GM12872 (cell line): ENCODE measurements around the gene COPS3.

Experiments
- TF ChIP-seq, protein P1 (sequence below): IDR thresholded peaks from 3 replicates; pipeline ENCODE4 v1.5.1; 2011; ENCODE audit warnings: low read depth, mild to moderate bottlenecking, low read length, moderate library complexity; ENCODE audit not compliant: insufficient read depth

Gene COPS3

DNA sequence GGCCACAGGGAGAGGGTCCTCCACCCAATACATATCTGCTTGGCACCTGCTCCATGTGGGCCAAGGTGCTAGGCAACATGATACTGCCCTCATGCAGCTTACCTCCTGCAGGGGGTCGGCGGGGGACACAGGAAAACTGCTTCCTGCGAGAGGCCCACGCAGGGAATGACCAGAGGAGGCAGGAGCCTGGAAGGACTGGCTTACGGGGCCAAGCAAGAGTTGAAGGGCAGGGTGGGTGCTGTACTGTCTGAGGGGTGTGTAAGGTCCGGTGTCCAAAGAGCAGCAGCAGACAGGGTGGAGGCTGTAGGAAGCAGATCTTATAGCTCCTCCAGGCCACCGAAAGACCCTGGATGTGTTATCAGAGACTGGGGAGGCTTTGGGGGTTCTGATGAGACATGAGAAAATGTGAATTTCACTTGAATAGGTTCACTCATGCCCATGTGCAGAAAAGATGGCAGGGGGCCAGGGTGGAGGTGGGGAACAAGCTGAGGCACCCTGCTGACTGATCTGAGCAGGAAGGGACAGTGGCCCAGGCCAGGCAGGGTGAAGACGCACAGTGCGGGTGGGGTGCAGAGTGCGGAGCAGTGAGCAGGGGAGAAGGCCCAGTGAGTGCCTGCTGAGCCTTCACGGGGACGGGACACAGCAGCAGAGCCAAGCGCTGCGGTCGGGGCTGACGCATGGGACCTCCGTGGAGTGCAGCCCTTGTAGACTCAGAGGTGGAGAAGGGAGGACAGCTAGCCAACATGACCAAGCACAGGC is 52.3 kb downstream of the COPS3 start:
- TF ChIP-seq, protein P1, sequence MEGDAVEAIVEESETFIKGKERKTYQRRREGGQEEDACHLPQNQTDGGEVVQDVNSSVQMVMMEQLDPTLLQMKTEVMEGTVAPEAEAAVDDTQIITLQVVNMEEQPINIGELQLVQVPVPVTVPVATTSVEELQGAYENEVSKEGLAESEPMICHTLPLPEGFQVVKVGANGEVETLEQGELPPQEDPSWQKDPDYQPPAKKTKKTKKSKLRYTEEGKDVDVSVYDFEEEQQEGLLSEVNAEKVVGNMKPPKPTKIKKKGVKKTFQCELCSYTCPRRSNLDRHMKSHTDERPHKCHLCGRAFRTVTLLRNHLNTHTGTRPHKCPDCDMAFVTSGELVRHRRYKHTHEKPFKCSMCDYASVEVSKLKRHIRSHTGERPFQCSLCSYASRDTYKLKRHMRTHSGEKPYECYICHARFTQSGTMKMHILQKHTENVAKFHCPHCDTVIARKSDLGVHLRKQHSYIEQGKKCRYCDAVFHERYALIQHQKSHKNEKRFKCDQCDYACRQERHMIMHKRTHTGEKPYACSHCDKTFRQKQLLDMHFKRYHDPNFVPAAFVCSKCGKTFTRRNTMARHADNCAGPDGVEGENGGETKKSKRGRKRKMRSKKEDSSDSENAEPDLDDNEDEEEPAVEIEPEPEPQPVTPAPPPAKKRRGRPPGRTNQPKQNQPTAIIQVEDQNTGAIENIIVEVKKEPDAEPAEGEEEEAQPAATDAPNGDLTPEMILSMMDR, result no peak

DNA sequence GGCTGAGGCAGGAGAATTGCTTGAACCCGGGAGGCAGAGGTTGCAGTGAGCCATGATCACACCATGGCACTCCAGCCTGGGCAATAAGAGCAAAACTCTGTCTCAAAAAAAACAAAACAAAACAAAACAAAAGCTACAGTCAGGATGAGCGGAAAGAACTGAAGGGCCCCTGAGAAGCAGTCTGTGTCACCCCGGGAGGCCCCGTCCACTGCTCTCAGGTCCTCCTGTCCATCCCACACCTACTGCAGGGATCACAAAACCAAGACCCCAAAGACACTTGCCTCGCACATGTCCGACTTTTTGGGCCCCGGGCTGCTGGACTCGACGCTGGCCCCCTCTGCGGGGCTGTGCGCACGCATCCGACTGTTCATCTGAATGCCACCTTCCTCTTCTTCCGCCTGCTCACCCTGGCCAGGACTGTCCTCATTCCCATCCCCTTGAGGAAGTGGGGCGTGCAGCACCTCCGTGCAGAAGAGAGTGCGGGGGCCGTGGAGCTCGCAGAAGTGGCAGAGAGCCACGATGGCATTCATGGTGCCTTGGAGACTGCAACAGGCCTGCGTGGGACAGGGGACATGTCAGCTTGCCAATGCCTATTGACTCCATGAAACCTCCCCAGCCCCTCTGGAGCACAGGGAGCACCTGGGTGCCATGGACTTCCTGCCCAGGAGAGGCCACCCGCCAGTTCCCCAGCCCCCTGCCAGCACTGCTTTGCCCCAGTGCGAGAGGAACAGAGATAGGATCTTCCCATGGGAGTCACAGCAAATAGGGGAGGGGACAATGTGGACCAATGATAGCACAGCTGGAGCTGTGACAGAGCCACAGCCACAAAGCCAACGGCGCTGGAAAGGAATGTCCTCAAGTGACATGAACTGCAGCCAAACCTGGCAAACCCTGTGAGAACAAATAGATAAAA is 53.2 kb downstream of the COPS3 start:
- TF ChIP-seq, protein P1, result no peak

DNA sequence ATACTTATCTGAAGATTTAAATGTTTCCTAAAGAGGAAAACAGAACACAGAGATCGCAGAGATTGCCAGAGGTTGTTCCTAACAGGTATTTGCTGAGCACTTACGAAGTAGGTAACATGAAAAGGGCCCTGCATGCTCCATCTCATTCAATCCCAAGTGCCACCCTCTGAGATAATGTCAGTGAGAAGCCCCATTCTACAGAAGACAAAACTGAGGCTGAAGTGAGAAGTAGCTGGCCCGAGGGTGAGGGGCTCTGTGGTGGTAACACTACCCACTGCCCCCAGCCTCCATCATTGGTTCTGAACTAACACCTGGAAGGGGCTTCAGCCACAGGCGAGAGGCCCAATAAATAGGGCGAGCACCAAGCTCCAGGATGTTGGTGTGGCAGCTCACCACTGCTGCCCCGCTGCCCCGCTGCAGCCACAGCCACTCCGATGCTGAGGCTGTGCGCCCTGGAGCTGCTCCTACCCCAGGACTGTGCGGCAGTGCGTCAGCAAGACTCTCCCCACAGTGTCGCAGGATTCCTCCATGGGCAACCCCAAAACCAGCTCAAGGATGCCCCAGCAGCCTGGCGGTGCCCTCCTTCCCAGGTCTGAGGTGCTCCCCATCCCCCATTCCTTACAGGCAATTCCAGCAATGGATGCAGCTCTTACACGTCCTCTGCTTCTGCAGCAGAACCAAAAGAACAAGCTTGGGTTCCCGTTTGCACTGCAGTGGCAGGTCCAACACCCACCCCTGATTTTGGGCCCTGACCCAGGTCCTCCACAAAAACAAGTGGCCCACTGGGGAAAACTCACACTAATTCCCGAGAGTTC is 54.4 kb downstream of the COPS3 start:
- TF ChIP-seq, protein P1, result no peak

DNA sequence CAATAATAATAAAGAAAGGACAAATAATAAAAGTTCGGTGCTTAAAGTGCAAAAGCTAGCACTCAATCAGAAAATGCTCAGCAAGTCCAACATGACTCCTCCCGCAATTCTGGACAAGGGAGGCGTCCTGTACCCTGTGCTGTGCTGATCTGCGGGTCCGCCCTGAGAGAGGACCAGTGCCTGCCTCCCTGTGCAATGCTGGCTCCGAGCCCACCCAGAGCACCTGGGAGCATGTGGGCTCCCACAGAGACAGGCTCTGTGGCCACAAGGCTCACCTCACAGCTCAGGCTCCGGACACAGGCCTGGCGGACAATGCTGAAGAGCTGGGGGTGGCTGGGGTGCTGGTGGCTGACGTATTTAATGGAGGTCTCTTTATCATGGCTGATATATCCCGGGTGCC is 55.1 kb downstream of the COPS3 start:
- TF ChIP-seq, protein P1, result no peak

DNA sequence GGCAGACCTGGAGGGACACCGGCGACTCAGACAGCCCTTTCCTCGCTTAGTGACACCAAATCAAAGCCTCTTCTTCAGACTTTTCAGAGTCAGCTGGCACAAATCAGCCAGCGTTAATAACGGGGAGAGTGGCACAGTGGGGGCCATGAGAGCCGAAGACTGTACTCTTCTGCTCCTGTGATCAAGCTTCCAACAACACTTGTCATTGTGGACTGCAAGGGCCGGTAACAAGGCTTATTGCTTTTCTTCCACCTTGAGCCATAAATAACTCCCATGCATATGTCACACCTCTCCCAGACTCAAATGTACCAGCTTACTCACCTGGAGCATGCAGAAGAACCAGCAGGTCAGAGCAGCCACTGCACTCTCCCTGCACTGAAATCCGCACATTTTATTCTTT is 56.9 kb downstream of the COPS3 start:
- TF ChIP-seq, protein P1, result no peak

DNA sequence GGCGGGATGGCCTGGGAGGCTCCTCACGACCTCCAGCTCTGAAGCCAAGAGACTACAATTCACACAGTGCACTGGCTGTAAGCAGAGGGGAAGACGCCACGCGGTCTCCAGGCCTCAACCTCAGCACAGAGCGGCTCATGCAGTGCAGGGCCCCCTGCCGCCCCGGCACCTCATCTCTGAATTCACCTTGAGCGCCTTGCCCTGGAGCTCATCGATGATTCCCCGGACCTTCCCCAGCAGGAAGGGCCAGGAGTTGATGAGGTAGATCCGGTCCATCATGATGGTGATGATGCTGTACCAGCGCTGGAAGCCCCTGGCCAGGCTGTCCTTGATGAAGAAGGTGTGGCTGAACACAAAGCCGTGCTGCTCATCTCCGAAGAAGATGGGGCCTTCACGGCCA is 57.3 kb downstream of the COPS3 start:
- TF ChIP-seq, protein P1, result no peak

DNA sequence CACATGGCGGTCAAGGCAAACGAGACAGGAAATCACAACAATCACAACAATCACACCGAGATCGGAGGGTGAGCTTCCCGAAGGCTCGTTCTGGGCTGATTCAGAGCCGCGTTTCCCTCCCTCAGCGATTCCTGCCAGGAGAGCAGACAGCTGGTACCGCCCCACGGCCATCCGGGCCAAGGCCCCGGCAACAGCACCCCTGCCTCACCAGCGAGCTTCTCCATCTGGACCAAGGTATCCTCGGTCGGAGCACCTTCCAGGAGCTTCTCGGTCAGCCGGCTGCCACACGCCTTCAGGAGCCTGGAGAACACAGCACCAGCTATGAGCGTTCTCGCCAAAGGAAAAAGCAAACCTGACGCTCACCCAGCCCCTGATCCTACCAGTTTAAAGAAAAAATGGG is 59.7 kb downstream of the COPS3 start:
- TF ChIP-seq, protein P1, result no peak
